KMS-11 (cell line): ENCODE results near the gene LRIT2.

Experiments
- H2AFZ ChIP-seq: fragments of 200-600 bp; sonication (generic); 2 replicates; pipeline ENCODE4 v1.6.1; 2016; ENCODE audit warnings: antibody characterized with exemption, mixed run types, low read depth
- H3K27ac ChIP-seq: fragments of 200-600 bp; sonication (generic); 2 replicates; pipeline ENCODE4 v1.6.1; 2016; ENCODE audit warnings: mild to moderate bottlenecking, mixed run types
- H3K27me3 ChIP-seq: fragments of 200-600 bp; sonication (generic); 2 replicates; pipeline ENCODE4 v1.6.1; 2017; ENCODE audit warnings: mild to moderate bottlenecking, low read depth, mixed run types, moderate library complexity; ENCODE audit not compliant: insufficient read depth
- H3K36me3 ChIP-seq: fragments of 200-600 bp; sonication (generic); 2 replicates; pipeline ENCODE4 v1.6.1; 2017; ENCODE audit warnings: mild to moderate bottlenecking, mixed run types; ENCODE audit not compliant: insufficient read depth
- H3K4me1 ChIP-seq: fragments of 200-600 bp; sonication (generic); 2 replicates; pipeline ENCODE4 v1.6.1; 2016; ENCODE audit warnings: mild to moderate bottlenecking, low read depth, mixed run types; ENCODE audit not compliant: poor library complexity, severe bottlenecking
- H3K4me2 ChIP-seq: fragments of 200-600 bp; sonication (generic); 2 replicates; pipeline ENCODE4 v1.7.0; 2016; ENCODE audit warnings: mild to moderate bottlenecking, mixed run types
- H3K4me3 ChIP-seq: fragments of 200-600 bp; sonication (generic); IDR thresholded peaks from 2 replicates; pipeline ENCODE4 v1.6.1; 2017; ENCODE audit warnings: low read depth, low read length, mixed read lengths; ENCODE audit not compliant: insufficient read depth
- H3K79me2 ChIP-seq: fragments of 200-600 bp; sonication (generic); 2 replicates; pipeline ENCODE4 v1.6.1; 2016; ENCODE audit warnings: low read depth, mixed run types; ENCODE audit not compliant: insufficient read depth
- H3K9ac ChIP-seq: fragments of 200-600 bp; sonication (generic); 2 replicates; pipeline ENCODE4 v1.6.1; 2016; ENCODE audit warnings: mild to moderate bottlenecking, mixed run types
- H4K20me1 ChIP-seq: fragments of 200-600 bp; sonication (generic); 2 replicates; pipeline ENCODE4 v1.6.1; 2016; ENCODE audit warnings: mild to moderate bottlenecking, mixed run types; ENCODE audit not compliant: insufficient read depth
- TF ChIP-seq, protein P1 (sequence below): fragments of 200-600 bp; sonication (generic); conservative IDR thresholded peaks from 2 replicates; pipeline ENCODE4 v1.6.1; 2017; ENCODE audit warnings: low read depth, mild to moderate bottlenecking, antibody characterized with exemption, low read length, moderate library complexity, mixed read lengths

The LRIT2 gene

DNA sequence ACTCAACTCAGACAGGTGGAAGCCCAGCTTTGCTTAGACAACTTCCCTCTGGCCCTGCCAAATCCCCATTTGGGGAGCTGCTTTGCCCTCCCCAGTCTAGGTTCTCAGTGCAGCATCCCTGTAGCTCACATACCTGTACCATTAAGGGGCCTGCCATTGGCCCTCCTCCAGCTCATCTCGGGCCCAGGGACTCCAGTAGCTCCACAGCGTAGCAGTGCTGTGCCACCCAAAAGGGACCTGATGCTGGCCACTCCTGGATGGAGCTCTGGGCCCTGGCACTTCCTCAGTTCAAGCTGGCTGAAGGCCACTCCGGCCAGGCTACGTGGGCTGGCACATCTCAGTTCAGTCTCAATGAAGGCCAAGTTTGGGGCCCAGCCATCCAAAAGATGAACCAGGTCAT is 8.6 kb upstream of the LRIT2 start:
- Histone ChIP-seq H3K4me3 (no peak overlapping the region), H3K4me1 (no peaks in the 10 kb centered on the region), H3K79me2 (no peaks in the 10 kb centered on the region), H4K20me1 (no peaks in the 10 kb centered on the region), H3K9ac (no peak overlapping the region), H3K4me2 (no peak overlapping the region), H3K36me3 (no peaks in the 10 kb centered on the region), H3K27ac (no peak overlapping the region), H2AFZ (no peak overlapping the region), H3K27me3 (no peaks in the 10 kb centered on the region)
- TF ChIP-seq, protein P1, sequence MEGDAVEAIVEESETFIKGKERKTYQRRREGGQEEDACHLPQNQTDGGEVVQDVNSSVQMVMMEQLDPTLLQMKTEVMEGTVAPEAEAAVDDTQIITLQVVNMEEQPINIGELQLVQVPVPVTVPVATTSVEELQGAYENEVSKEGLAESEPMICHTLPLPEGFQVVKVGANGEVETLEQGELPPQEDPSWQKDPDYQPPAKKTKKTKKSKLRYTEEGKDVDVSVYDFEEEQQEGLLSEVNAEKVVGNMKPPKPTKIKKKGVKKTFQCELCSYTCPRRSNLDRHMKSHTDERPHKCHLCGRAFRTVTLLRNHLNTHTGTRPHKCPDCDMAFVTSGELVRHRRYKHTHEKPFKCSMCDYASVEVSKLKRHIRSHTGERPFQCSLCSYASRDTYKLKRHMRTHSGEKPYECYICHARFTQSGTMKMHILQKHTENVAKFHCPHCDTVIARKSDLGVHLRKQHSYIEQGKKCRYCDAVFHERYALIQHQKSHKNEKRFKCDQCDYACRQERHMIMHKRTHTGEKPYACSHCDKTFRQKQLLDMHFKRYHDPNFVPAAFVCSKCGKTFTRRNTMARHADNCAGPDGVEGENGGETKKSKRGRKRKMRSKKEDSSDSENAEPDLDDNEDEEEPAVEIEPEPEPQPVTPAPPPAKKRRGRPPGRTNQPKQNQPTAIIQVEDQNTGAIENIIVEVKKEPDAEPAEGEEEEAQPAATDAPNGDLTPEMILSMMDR: no peak

- no peak overlapping the region for H2AFZ ChIP-seq
- no peak overlapping the region for H3K4me2 ChIP-seq
- no peak overlapping the region for H3K4me3 ChIP-seq
- H3K27ac ChIP-seq: no peak overlapping the region
- H4K20me1 ChIP-seq: no peaks in the 10 kb centered on the region
- no peaks in the 10 kb centered on the region for H3K27me3 ChIP-seq
- no peaks in the 10 kb centered on the region for H3K36me3 ChIP-seq
- H3K4me1 ChIP-seq: no peaks in the 10 kb centered on the region
- TF ChIP-seq, protein P1: no peak
- no peak overlapping the region for H3K9ac ChIP-seq
- no peaks in the 10 kb centered on the region for H3K79me2 ChIP-seq
Measured at GRCh38 chr10:84232376-84232775, 7.0 kb upstream of the LRIT2 start.

DNA sequence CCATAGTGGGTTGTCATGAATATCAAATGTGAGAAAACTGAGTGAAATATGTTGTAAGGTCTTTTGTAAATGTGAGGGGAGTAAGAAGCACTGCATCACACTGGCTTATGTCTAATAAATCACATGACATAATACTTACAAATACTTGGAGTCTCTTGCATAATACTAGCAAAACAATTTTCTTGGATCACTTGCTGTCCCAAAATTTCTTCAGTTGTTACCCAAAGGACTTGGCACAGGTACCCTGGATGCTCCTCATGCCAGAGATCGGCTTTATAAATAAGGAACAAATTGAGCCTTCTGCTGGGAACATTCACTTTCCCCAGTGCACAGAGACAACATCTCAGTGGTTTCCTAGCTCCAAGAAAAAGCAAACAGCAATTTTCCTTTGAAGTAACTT is 5.0 kb upstream of the LRIT2 start:
- H3K4me3 ChIP-seq: no peak overlapping the region
- H2AFZ ChIP-seq: no peak overlapping the region
- H3K9ac ChIP-seq: no peak overlapping the region
- H3K4me2 ChIP-seq: no peak overlapping the region
- no peaks in the 10 kb centered on the region for H3K27me3 ChIP-seq
- no peak overlapping the region for H3K27ac ChIP-seq
- H3K4me1 ChIP-seq: no peaks in the 10 kb centered on the region
- H4K20me1 ChIP-seq: no peaks in the 10 kb centered on the region
- TF ChIP-seq, protein P1: no peak
- H3K79me2 ChIP-seq: no peaks in the 10 kb centered on the region
- H3K36me3 ChIP-seq: no peaks in the 10 kb centered on the region

DNA sequence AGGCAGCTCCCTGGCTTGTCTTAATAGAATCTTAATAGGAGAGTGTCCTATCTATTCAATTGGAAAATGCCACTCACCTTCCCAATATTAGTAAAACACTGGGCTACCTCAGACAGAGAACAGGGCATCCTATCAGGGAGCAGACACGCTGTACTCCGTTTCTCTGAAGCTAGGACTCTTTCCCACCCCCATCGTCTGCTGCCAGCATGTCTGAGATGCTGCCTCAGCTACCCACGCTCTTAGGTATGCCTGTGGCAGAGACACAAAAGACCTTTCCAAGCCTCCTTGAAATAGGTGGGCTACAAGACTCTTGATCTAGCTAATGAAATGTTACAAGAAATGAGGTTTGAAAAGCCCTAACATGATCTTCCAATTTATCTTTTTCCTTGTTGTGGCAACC is 2.5 kb upstream of the LRIT2 start:
- no peak overlapping the region for H3K4me2 ChIP-seq
- H4K20me1 ChIP-seq: no peaks in the 10 kb centered on the region
- no peaks in the 10 kb centered on the region for H3K4me1 ChIP-seq
- TF ChIP-seq, protein P1: no peak
- no peak overlapping the region for H2AFZ ChIP-seq
- H3K79me2 ChIP-seq: no peaks in the 10 kb centered on the region
- no peak overlapping the region for H3K9ac ChIP-seq
- no peaks in the 10 kb centered on the region for H3K36me3 ChIP-seq
- H3K4me3 ChIP-seq: no peak overlapping the region
- H3K27me3 ChIP-seq: no peaks in the 10 kb centered on the region
- no peak overlapping the region for H3K27ac ChIP-seq

- H4K20me1 ChIP-seq: no peaks in the 10 kb centered on the region
- no peaks in the 10 kb centered on the region for H3K79me2 ChIP-seq
- no peak overlapping the region for H3K9ac ChIP-seq
- H3K4me1 ChIP-seq: no peaks in the 10 kb centered on the region
- no peak overlapping the region for H3K27ac ChIP-seq
- no peak overlapping the region for H2AFZ ChIP-seq
- H3K36me3 ChIP-seq: no peaks in the 10 kb centered on the region
- no peaks in the 10 kb centered on the region for H3K27me3 ChIP-seq
- H3K4me3 ChIP-seq: no peak overlapping the region
- TF ChIP-seq, protein P1: no peak
- H3K4me2 ChIP-seq: no peak overlapping the region
Measured at GRCh38 chr10:84226616-84227015, 1.3 kb upstream of the LRIT2 start.
